ENCODE measurements around the gene SLC10A4.

The SLC10A4 gene

GRCh38 chr4:48518143-48518542 is 35.0 kb downstream of the SLC10A4 start:
- Histone ChIP-seq H3K36me3 (ENCODE audit: control insufficient read depth, insufficient read depth, low read length) (peaks cover 7% of the 10 kb centered on the region), H3K4me3 (ENCODE audit: low read depth, low read length) (no peak overlapping the region), H3K27me3 (ENCODE audit: control insufficient read depth, insufficient read depth, low read length) (no peaks in the 10 kb centered on the region), H3K9me3 (ENCODE audit: control insufficient read depth, insufficient read depth, low read length) (no peaks in the 10 kb centered on the region), H3K4me1 (ENCODE audit: control insufficient read depth, insufficient read depth, low read length) (no peaks in the 10 kb centered on the region), H3K9ac (ENCODE audit: low read depth, low read length) (no peak overlapping the region)

DNA sequence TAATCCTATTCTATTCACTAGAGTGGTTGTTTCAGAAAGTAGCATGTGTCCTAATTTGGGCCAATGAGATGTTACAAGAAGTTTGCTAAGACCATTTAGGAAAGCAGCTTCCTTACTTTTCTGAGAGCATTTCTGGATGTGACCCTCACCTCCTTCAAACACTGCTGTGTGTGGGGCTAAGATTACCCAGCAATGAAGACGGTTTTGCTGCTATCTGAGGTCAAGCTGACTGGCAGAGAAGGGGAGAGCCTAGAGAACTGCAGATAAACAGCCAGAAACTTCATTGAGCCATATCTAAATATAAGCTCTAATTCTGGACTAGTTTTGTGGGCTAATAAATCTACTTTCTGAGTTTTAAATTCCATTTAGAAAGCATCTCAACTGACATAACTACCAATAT is 43.3 kb downstream of the SLC10A4 start:
- H3K9ac ChIP-seq (ENCODE audit: low read depth, low read length) = no peak overlapping the region
- no peaks in the 10 kb centered on the region for H3K27me3 ChIP-seq (ENCODE audit: control insufficient read depth, insufficient read depth, low read length)
- no peak overlapping the region for H3K4me3 ChIP-seq (ENCODE audit: low read depth, low read length)
- no peaks in the 10 kb centered on the region for H3K9me3 ChIP-seq (ENCODE audit: control insufficient read depth, insufficient read depth, low read length)
- peaks cover 5% of the 10 kb centered on the region for H3K36me3 ChIP-seq (ENCODE audit: control insufficient read depth, insufficient read depth, low read length)
- no peaks in the 10 kb centered on the region for H3K4me1 ChIP-seq (ENCODE audit: control insufficient read depth, insufficient read depth, low read length)

- Histone ChIP-seq H3K4me1 (ENCODE audit: control insufficient read depth, insufficient read depth, low read length) (peaks cover 2% of the 10 kb centered on the region), H3K4me3 (ENCODE audit: low read depth, low read length) (no peak overlapping the region), H3K27me3 (ENCODE audit: control insufficient read depth, insufficient read depth, low read length) (no peaks in the 10 kb centered on the region), H3K36me3 (ENCODE audit: control insufficient read depth, insufficient read depth, low read length) (no peaks in the 10 kb centered on the region), H3K9me3 (ENCODE audit: control insufficient read depth, insufficient read depth, low read length) (no peaks in the 10 kb centered on the region), H3K9ac (ENCODE audit: low read depth, low read length) (no peak overlapping the region)
These were observed 55.2 kb downstream of the SLC10A4 start for GRCh38 chr4:48538358-48538757.
